MM.1S (cell line): ENCODE results near the gene CTSE.

ENCODE experiments used
- DNase-seq: peaks from one replicate; pipeline ENCODE4 v3.0.0-alpha.2; 2015
- H2AFZ ChIP-seq: fragments of 300-600 bp; sonication (generic); 2 replicates; pipeline ENCODE4 v1.6.0; 2016; ENCODE audit warnings: antibody characterized with exemption, low read length
- H3F3A ChIP-seq: fragments of 300-600 bp; sonication (generic); 2 replicates; pipeline ENCODE4 v1.6.1; 2016; ENCODE audit warnings: mild to moderate bottlenecking, antibody characterized with exemption, low read length, moderate library complexity, mixed read lengths; ENCODE audit not compliant: insufficient read depth
- H3K27ac ChIP-seq: fragments of 300-600 bp; sonication (generic); 2 replicates; pipeline ENCODE4 v1.5.1; 2016; ENCODE audit warnings: mild to moderate bottlenecking, low read length
- H3K27me3 ChIP-seq: fragments of 300-600 bp; sonication (generic); replicated peaks from 2 replicates; pipeline ENCODE4 v1.6.0; 2016; ENCODE audit warnings: low read length; ENCODE audit not compliant: insufficient read depth
- H3K36me3 ChIP-seq: fragments of 300-600 bp; sonication (generic); replicated peaks from 2 replicates; pipeline ENCODE4 v1.6.1; 2016; ENCODE audit warnings: mild to moderate bottlenecking, low read length, mixed read lengths; ENCODE audit not compliant: insufficient read depth
- H3K4me1 ChIP-seq: fragments of 300-600 bp; sonication (generic); 2 replicates; pipeline ENCODE4 v1.6.1; 2016; ENCODE audit warnings: low read length, mixed read lengths
- H3K4me2 ChIP-seq: fragments of 300-600 bp; sonication (generic); 2 replicates; pipeline ENCODE4 v1.6.0; 2016; ENCODE audit warnings: low read depth, low read length
- H3K4me3 ChIP-seq: fragments of 300-600 bp; sonication (generic); 2 replicates; pipeline ENCODE4 v1.5.1; 2016; ENCODE audit warnings: low read length, mixed read lengths
- H3K79me2 ChIP-seq: fragments of 300-600 bp; sonication (generic); 2 replicates; pipeline ENCODE4 v1.6.1; 2016; ENCODE audit warnings: mixed run types, low read length, mixed read lengths
- H3K9ac ChIP-seq: fragments of 300-600 bp; sonication (generic); 2 replicates; pipeline ENCODE4 v1.6.1; 2016; ENCODE audit warnings: low read length, mixed read lengths
- H3K9me2 ChIP-seq: fragments of 300-600 bp; sonication (generic); replicated peaks from 2 replicates; pipeline ENCODE4 v1.6.1; 2016; ENCODE audit warnings: mild to moderate bottlenecking, low read length, mixed read lengths; ENCODE audit not compliant: insufficient read depth
- H3K9me3 ChIP-seq: fragments of 300-600 bp; sonication (generic); replicated peaks from 2 replicates; pipeline ENCODE4 v1.6.1; 2016; ENCODE audit warnings: mild to moderate bottlenecking, low read length, mixed read lengths; ENCODE audit not compliant: insufficient read depth
- H4K20me1 ChIP-seq: fragments of 300-600 bp; sonication (generic); 2 replicates; pipeline ENCODE4 v1.6.1; 2016; ENCODE audit warnings: mild to moderate bottlenecking, low read length, moderate library complexity, mixed read lengths; ENCODE audit not compliant: insufficient read depth
- EZH2 ChIP-seq: fragments of 300-600 bp; sonication (generic); optimal IDR thresholded peaks from 2 replicates; pipeline ENCODE3; 2017; ENCODE audit warnings: low read depth, mild to moderate bottlenecking, antibody characterized with exemption, low read length, mixed read lengths
- EZH2phosphoT487 ChIP-seq: fragments of 300-600 bp; sonication (generic); IDR thresholded peaks from 2 replicates; pipeline ENCODE4 v1.6.1; 2018; ENCODE audit warnings: antibody characterized with exemption, low read length
- TF ChIP-seq, protein P1 (sequence below): fragments of 300-600 bp; sonication (generic); IDR thresholded peaks from 2 replicates; pipeline ENCODE4 v1.5.1; 2016; ENCODE audit warnings: antibody characterized with exemption, low read length, mixed read lengths

The CTSE gene

GRCh38 chr1:205970486-205970885 lies 53.2 kb downstream of the CTSE start:
- Histone ChIP-seq H2AFZ (no peak overlapping the region), H3K4me2 (no peak overlapping the region), H3K4me1 (0 out of 2 replicates have a peak, but pooled peaks cover 2% of the 10 kb centered on the region), H3F3A (no peaks in the 10 kb centered on the region), H3K9me3 (no peaks in the 10 kb centered on the region), H3K4me3 (no peak overlapping the region), H3K36me3 (no peaks in the 10 kb centered on the region), H3K9me2 (no peaks in the 10 kb centered on the region), H3K27ac (no peak overlapping the region), H4K20me1 (no peaks in the 10 kb centered on the region), H3K9ac (no peak overlapping the region), H3K27me3 (no peaks in the 10 kb centered on the region), H3K79me2 (no peaks in the 10 kb centered on the region)
- DNase-seq = no peak
- TF ChIP-seq, protein P1, sequence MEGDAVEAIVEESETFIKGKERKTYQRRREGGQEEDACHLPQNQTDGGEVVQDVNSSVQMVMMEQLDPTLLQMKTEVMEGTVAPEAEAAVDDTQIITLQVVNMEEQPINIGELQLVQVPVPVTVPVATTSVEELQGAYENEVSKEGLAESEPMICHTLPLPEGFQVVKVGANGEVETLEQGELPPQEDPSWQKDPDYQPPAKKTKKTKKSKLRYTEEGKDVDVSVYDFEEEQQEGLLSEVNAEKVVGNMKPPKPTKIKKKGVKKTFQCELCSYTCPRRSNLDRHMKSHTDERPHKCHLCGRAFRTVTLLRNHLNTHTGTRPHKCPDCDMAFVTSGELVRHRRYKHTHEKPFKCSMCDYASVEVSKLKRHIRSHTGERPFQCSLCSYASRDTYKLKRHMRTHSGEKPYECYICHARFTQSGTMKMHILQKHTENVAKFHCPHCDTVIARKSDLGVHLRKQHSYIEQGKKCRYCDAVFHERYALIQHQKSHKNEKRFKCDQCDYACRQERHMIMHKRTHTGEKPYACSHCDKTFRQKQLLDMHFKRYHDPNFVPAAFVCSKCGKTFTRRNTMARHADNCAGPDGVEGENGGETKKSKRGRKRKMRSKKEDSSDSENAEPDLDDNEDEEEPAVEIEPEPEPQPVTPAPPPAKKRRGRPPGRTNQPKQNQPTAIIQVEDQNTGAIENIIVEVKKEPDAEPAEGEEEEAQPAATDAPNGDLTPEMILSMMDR = no peak
- no peak for TF ChIP-seq EZH2phosphoT487
- no peak for TF ChIP-seq EZH2

DNA sequence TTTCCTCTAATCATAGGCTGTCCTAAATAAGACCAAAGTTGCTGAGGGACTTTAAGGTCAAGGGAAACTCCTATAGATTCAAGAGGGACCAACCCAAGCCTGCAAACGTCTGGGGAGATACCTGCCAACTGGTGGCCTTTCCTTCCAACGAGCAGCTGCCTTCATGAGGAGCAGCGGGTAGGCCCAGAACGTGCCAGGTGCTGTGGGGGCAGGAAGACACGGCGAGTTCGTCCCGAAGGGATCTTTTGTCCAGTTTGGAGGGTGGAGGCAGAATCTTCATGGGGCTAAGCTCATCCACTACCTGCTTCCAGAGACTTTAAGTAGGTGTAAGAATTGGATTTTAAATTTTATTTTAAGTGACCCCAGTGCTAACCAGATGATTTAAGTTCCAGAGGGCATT lies 54.5 kb downstream of the CTSE start:
- Histone ChIP-seq H3K79me2 (no peaks in the 10 kb centered on the region), H3F3A (no peaks in the 10 kb centered on the region), H3K27me3 (no peaks in the 10 kb centered on the region), H3K4me1 (0 out of 2 replicates have a peak, but pooled peaks cover 3% of the 10 kb centered on the region), H3K4me3 (no peak overlapping the region), H3K9ac (no peak overlapping the region), H3K9me2 (no peaks in the 10 kb centered on the region), H4K20me1 (no peaks in the 10 kb centered on the region), H3K27ac (no peak overlapping the region), H2AFZ (no peak overlapping the region), H3K4me2 (no peak overlapping the region), H3K36me3 (no peaks in the 10 kb centered on the region), H3K9me3 (no peaks in the 10 kb centered on the region)
- DNase-seq = no peak
- TF ChIP-seq, protein P1 = no peak
- TF ChIP-seq EZH2 (no peak), EZH2phosphoT487 (no peak)

- H3K4me2 ChIP-seq = no peak overlapping the region
- no peak overlapping the region for H3K27ac ChIP-seq
- 0 out of 2 replicates have a peak, but pooled peaks cover 3% of the 10 kb centered on the region for H3K4me1 ChIP-seq
- no peaks in the 10 kb centered on the region for H3K27me3 ChIP-seq
- no peaks in the 10 kb centered on the region for H3K79me2 ChIP-seq
- no peak overlapping the region for H3K4me3 ChIP-seq
- H3K9me2 ChIP-seq = no peaks in the 10 kb centered on the region
- H2AFZ ChIP-seq = no peak overlapping the region
- no peaks in the 10 kb centered on the region for H3K36me3 ChIP-seq
- H3K9me3 ChIP-seq = no peaks in the 10 kb centered on the region
- H3F3A ChIP-seq = no peaks in the 10 kb centered on the region
- no peak overlapping the region for H3K9ac ChIP-seq
- H4K20me1 ChIP-seq = no peaks in the 10 kb centered on the region
- TF ChIP-seq EZH2 = no peak
- TF ChIP-seq, protein P1 = no peak
- no peak for TF ChIP-seq EZH2phosphoT487
- DNase-seq = no peak
These were observed 56.0 kb downstream of the CTSE start for GRCh38 chr1:205967554-205968335.
